ENCODE results near the gene CYFIP1. TPM values are rescaled to one million over a fixed set of nuclear protein-coding genes. Genes with fewer than 3 reads are reported as not detected.

Gene CYFIP1
- total and polyA plus RNA-seq, 4 donors = 27.0 to 136 (median 86.7) TPM

- Histone ChIP-seq H3K4me1 (ENCODE audit: control insufficient read depth in 5 of 5, insufficient read depth in 5 of 5, low read length in 5 of 5) (peaks cover 2 to 7% (median 4%) of the 10 kb centered on the region in 5 donors), H3K27me3 (ENCODE audit: control insufficient read depth in 3 of 3, insufficient read depth in 3 of 3, low read length in 2 of 3) (no peaks in the 10 kb centered on the region), H3K9ac (ENCODE audit: insufficient read depth in 1 of 2, low read length in 2 of 2) (no peak overlapping the region), H3K27ac (ENCODE audit: low read depth in 1 of 2, low read length in 1 of 2) (no peak overlapping the region), H3K4me3 (no peak overlapping the region), H3K36me3 (ENCODE audit: control insufficient read depth in 4 of 4, insufficient read depth in 4 of 4, low read length in 4 of 4) (no peaks in the 10 kb centered on the region), H3K9me3 (ENCODE audit: control insufficient read depth in 4 of 4, insufficient read depth in 3 of 4, low read length in 3 of 4) (no peaks in the 10 kb centered on the region)
- DNase-seq (no peak), ATAC-seq (ENCODE audit: insufficient read depth, low FRiP score) (no peak)
- no peak for TF ChIP-seq CTCF (IDR thresholded peaks at IDR 0.05; ENCODE audit: control extremely low read depth, extremely low read depth)
- 70 to 78% methylated on average over 4 of the region's 4 CpGs for WGBS, 2 donors
Measured at GRCh38 chr15:22973987-22974386, 6.2 kb downstream of the CYFIP1 start.

GRCh38 chr15:22973286-22973685 lies 6.9 kb downstream of the CYFIP1 start:
- Histone ChIP-seq H3K27ac (ENCODE audit: low read depth in 1 of 2, low read length in 1 of 2) (no peak overlapping the region), H3K36me3 (ENCODE audit: control insufficient read depth in 4 of 4, insufficient read depth in 4 of 4, low read length in 4 of 4) (no peaks in the 10 kb centered on the region), H3K4me3 (no peak overlapping the region), H3K4me1 (ENCODE audit: control insufficient read depth in 5 of 5, insufficient read depth in 5 of 5, low read length in 5 of 5) (peaks cover 0 to 8% (median 0%) of the 10 kb centered on the region in 5 donors), H3K9ac (ENCODE audit: insufficient read depth in 1 of 2, low read length in 2 of 2) (no peak overlapping the region), H3K9me3 (ENCODE audit: control insufficient read depth in 4 of 4, insufficient read depth in 3 of 4, low read length in 3 of 4) (no peaks in the 10 kb centered on the region), H3K27me3 (ENCODE audit: control insufficient read depth in 3 of 3, insufficient read depth in 3 of 3, low read length in 2 of 3) (no peaks in the 10 kb centered on the region)
- no peak for TF ChIP-seq CTCF (IDR thresholded peaks at IDR 0.05; ENCODE audit: control extremely low read depth, extremely low read depth)
- ATAC-seq (ENCODE audit: insufficient read depth, low FRiP score) = no peak
- 41 to 59% methylated on average over 4 to 5 of the region's 5 CpGs for WGBS, 2 donors
- DNase-seq = no peak

DNA sequence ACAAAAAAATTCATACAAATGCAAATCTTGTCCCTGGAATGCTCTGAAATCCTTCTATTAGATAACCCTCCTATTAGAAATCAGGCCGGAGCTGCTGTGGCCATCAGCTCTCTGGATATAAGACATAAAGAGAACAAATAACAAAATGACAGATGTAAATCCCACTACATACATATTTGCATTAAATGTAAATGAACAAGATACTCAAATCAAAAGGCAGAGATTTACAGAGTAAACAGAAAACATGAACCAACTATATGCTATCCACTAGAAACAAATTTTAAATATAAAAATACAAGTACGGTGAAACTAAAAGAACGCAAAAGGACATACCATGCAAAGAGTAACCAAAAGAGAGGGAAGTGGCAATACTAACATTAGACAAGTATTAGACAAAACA lies 10.7 kb downstream of the CYFIP1 start:
- Histone ChIP-seq H3K27ac (ENCODE audit: low read depth in 1 of 2, low read length in 1 of 2) (no peak overlapping the region), H3K36me3 (ENCODE audit: control insufficient read depth in 4 of 4, insufficient read depth in 4 of 4, low read length in 4 of 4) (peaks cover 0 to 3% (median under 1%) of the 10 kb centered on the region in 4 donors), H3K27me3 (ENCODE audit: control insufficient read depth in 3 of 3, insufficient read depth in 3 of 3, low read length in 2 of 3) (no peaks in the 10 kb centered on the region), H3K9ac (ENCODE audit: insufficient read depth in 1 of 2, low read length in 2 of 2) (no peak overlapping the region), H3K4me1 (ENCODE audit: control insufficient read depth in 5 of 5, insufficient read depth in 5 of 5, low read length in 5 of 5) (peaks cover 0 to 10% (median 3%) of the 10 kb centered on the region in 5 donors), H3K9me3 (ENCODE audit: control insufficient read depth in 4 of 4, insufficient read depth in 3 of 4, low read length in 3 of 4) (no peaks in the 10 kb centered on the region), H3K4me3 (no peak overlapping the region)
- ATAC-seq (ENCODE audit: insufficient read depth, low FRiP score) (no peak), DNase-seq (no peak)
- 97 to 98% methylated on average over 3 of the region's 3 CpGs for WGBS, 2 donors
- TF ChIP-seq CTCF (IDR thresholded peaks at IDR 0.05; ENCODE audit: control extremely low read depth, extremely low read depth) = no peak

- peaks cover 0 to 17% (median 8%) of the 10 kb centered on the region in 5 donors for H3K4me1 ChIP-seq (ENCODE audit: control insufficient read depth in 5 of 5, insufficient read depth in 5 of 5, low read length in 5 of 5)
- no peaks in the 10 kb centered on the region for H3K9me3 ChIP-seq (ENCODE audit: control insufficient read depth in 4 of 4, insufficient read depth in 3 of 4, low read length in 3 of 4)
- DNase-seq (no peak), ATAC-seq (ENCODE audit: insufficient read depth, low FRiP score) (no peak)
- H3K4me3 ChIP-seq = no peak overlapping the region
- no peaks in the 10 kb centered on the region for H3K27me3 ChIP-seq (ENCODE audit: control insufficient read depth in 3 of 3, insufficient read depth in 3 of 3, low read length in 2 of 3)
- H3K36me3 ChIP-seq (ENCODE audit: control insufficient read depth in 4 of 4, insufficient read depth in 4 of 4, low read length in 4 of 4) = peaks cover 0 to 3% (median under 1%) of the 10 kb centered on the region in 4 donors
- no peak for TF ChIP-seq CTCF (IDR thresholded peaks at IDR 0.05; ENCODE audit: control extremely low read depth, extremely low read depth)
- WGBS, 2 donors = 56 to 82% methylated on average over 5 of the region's 5 CpGs
- no peak overlapping the region for H3K9ac ChIP-seq (ENCODE audit: insufficient read depth in 1 of 2, low read length in 2 of 2)
- H3K27ac ChIP-seq (ENCODE audit: low read depth in 1 of 2, low read length in 1 of 2) = peak overlapping the region in 1 of 2 donors; percentile 73
Measured at GRCh38 chr15:22968366-22968765, 11.8 kb downstream of the CYFIP1 start.
